ENCODE results near the gene AHDC1. TPM values are rescaled to one million over a fixed set of nuclear protein-coding genes. Genes with fewer than 3 reads are reported as not detected.

The AHDC1 gene
- total and polyA plus RNA-seq, 2 of the 13 experiments (the other 11 are each of a cell fraction or from before 2014, with no cell fraction given) = 1.0 to 2.7 TPM

DNA sequence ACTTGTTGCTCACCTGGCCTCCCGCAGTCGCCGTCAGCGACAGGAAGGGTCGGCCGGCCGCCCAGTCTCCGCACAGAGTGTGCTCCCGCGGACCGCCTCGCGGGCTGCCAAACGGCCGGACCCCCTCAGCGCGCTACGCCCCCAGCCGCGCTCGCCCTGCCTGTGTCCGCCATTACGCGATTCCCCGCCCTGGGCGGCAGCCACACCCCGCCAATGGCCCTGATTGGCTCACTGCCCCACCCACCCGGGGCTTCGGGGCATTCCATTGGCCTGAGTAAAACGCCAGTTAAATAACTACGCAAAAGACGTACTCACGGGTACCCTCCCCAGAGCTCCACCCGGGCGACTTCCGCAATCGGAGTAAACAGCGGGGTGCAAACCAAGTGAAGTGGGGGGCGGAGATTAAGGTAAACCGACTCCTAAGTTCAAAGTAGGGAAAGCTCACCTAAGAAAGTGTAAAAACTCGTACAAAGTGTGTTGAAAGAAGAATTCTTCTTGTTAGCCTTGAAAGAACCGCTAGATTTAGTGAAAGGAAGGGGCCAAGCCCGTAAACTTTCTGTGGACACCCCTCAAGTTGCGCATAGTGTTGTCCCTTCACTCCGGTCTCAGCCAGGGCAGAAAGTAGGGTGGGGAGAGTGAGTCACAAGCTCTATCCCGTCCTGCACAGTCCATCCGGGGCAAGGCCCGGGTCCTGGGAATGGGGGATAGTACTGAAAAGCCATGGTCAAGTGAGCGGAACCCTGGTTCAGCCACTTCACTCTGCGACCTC is 113.8 kb downstream of the AHDC1 start, which contains the start of gene WASF2 (continued):
- TF ChIP-seq ZBTB39 (CRISPR knock-in tag; IDR thresholded peaks at IDR 0.05) (no peak), ZBTB37 (CRISPR knock-in tag; IDR thresholded peaks at IDR 0.05) (no peak), TCF12 (IDR thresholded peaks at IDR 0.05) (no peak), TCF12 (CRISPR knock-in tag; IDR thresholded peaks at IDR 0.05) (no peak), ZNF543 (CRISPR knock-in tag; IDR thresholded peaks at IDR 0.05) (0 out of 2 replicates have a peak, but pooled peaks have one; percentile 47), ARNTL (CRISPR knock-in tag; IDR thresholded peaks at IDR 0.05) (peak; percentile 30; the same call in 1 of the 2 replicates), NFIB (CRISPR knock-in tag; IDR thresholded peaks at IDR 0.05; ENCODE audit: borderline replicate concordance) (no peak), KDM6A (CRISPR knock-in tag; IDR thresholded peaks at IDR 0.05; ENCODE audit: low read depth) (no peak), ZNF672 (CRISPR knock-in tag; IDR thresholded peaks at IDR 0.05) (no peak), POLR2G (IDR thresholded peaks at IDR 0.05; ENCODE audit: low read depth, low read length) (peak; percentile 93), TRIM24 (CRISPR knock-in tag; IDR thresholded peaks at IDR 0.05) (no peak), TOE1 (CRISPR knock-in tag; IDR thresholded peaks at IDR 0.05) (no peak), ZBTB3 (CRISPR knock-in tag; IDR thresholded peaks at IDR 0.05; ENCODE audit: borderline replicate concordance, low read depth) (no peak), ZNF878 (CRISPR knock-in tag; IDR thresholded peaks at IDR 0.05) (no peak; the same call in 1 of the 2 replicates), SMAD3 (CRISPR knock-in tag; IDR thresholded peaks at IDR 0.05) (peak; percentile 71; the same call in 1 of the 2 replicates), PAWR (CRISPR knock-in tag; IDR thresholded peaks at IDR 0.05; ENCODE audit: borderline replicate concordance) (no peak), FOXA1 (IDR thresholded peaks at IDR 0.05) (no peak), FOXA1 (CRISPR knock-in tag; IDR thresholded peaks at IDR 0.05) (peak; percentile 67), ZNF546 (CRISPR knock-in tag; conservative IDR thresholded peaks at IDR 0.05) (no peak; the same call in 1 of the 2 replicates), CCDC6 (CRISPR knock-in tag; IDR thresholded peaks at IDR 0.05) (no peak), BRD4 (CRISPR knock-in tag; IDR thresholded peaks at IDR 0.05) (peak; percentile 91), POLR2AphosphoS2 (IDR thresholded peaks at IDR 0.05; ENCODE audit: low read depth, low read length) (no peak), ARHGAP35 (CRISPR knock-in tag; IDR thresholded peaks at IDR 0.05; ENCODE audit: borderline replicate concordance) (no peak), RBFOX2 (IDR thresholded peaks at IDR 0.05; ENCODE audit: low read depth, low read length) (peak; percentile 94), ZNF670 (CRISPR knock-in tag; IDR thresholded peaks at IDR 0.05; ENCODE audit: borderline replicate concordance) (no peak)
- TF ChIP-seq, protein P1, sequence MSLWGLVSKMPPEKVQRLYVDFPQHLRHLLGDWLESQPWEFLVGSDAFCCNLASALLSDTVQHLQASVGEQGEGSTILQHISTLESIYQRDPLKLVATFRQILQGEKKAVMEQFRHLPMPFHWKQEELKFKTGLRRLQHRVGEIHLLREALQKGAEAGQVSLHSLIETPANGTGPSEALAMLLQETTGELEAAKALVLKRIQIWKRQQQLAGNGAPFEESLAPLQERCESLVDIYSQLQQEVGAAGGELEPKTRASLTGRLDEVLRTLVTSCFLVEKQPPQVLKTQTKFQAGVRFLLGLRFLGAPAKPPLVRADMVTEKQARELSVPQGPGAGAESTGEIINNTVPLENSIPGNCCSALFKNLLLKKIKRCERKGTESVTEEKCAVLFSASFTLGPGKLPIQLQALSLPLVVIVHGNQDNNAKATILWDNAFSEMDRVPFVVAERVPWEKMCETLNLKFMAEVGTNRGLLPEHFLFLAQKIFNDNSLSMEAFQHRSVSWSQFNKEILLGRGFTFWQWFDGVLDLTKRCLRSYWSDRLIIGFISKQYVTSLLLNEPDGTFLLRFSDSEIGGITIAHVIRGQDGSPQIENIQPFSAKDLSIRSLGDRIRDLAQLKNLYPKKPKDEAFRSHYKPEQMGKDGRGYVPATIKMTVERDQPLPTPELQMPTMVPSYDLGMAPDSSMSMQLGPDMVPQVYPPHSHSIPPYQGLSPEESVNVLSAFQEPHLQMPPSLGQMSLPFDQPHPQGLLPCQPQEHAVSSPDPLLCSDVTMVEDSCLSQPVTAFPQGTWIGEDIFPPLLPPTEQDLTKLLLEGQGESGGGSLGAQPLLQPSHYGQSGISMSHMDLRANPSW (CRISPR knock-in tag; IDR thresholded peaks at IDR 0.05; ENCODE audit: borderline replicate concordance) = no peak

All from HepG2 (cell line).